GM12892 (cell line): Measurements from ENCODE around the gene BICDL2.

Experiments
- POLR2A ChIP-seq: IDR thresholded peaks from 2 replicates; pipeline ENCODE4 v1.6.1; 2011; ENCODE audit warnings: low read depth, low read length, control low read depth
- POLR2AphosphoS5 ChIP-seq: IDR thresholded peaks from 2 replicates; pipeline ENCODE4 v1.6.1; 2011; ENCODE audit warnings: low read depth, low read length, control low read depth

DNA sequence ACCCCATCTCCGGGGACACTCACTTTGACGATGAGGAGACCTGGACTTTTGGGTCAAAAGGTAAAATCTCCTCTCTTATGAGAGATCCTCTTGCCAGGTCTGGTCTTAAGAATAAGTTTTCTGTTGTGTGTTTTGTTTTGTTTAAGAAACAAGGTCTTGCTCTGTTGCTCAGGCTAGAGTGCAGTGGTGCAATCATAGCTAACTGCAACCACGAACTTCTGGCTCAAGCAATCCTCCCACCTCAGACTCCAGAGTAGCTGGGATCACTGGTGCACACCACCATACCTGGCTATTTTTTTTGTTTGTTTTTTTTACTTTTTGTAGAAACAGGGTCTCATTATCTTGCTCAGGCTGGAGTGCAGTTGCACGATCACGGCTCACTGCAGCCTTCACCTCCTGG is 13.7 kb upstream of the BICDL2 start:
- TF ChIP-seq POLR2A, result no peak
- no peak for TF ChIP-seq POLR2AphosphoS5
